IMR-90 (cell line): Measurements from ENCODE around the gene JADE2.

ENCODE experiments used
- BHLHE40 ChIP-seq: fragments of 150-350 bp; IDR thresholded peaks from 2 replicates; pipeline ENCODE4 v1.6.1; 2016; ENCODE audit warnings: mild to moderate bottlenecking, low read depth, low read length
- CHD1 ChIP-seq: IDR thresholded peaks from 2 replicates; pipeline ENCODE4 v1.6.1; 2012; ENCODE audit warnings: low read depth, low read length, improper control_type of control experiment
- FOS ChIP-seq: fragments of 150-350 bp; IDR thresholded peaks from 2 replicates; pipeline ENCODE4 v1.6.1; 2016; ENCODE audit warnings: low read depth, low read length
- MAFK ChIP-seq: IDR thresholded peaks from 2 replicates; pipeline ENCODE4 v1.6.1; 2012; ENCODE audit warnings: low read depth, low read length, improper control_type of control experiment
- MXI1 ChIP-seq: IDR thresholded peaks from 2 replicates; pipeline ENCODE4 v1.6.1; 2012; ENCODE audit warnings: low read depth, mild to moderate bottlenecking, low read length, moderate library complexity, borderline replicate concordance
- POLR2A ChIP-seq: IDR thresholded peaks from 2 replicates; pipeline ENCODE4 v1.6.1; 2012; ENCODE audit warnings: mild to moderate bottlenecking, low read depth, low read length
- RAD21 ChIP-seq: IDR thresholded peaks from 2 replicates; pipeline ENCODE4 v1.6.1; 2012; ENCODE audit warnings: low read length, improper control_type of control experiment
- RCOR1 ChIP-seq: IDR thresholded peaks from 2 replicates; pipeline ENCODE4 v1.6.1; 2012; ENCODE audit warnings: mild to moderate bottlenecking, low read length, improper control_type of control experiment; ENCODE audit not compliant: insufficient replicate concordance
- TF ChIP-seq, protein P1 (sequence below): conservative IDR thresholded peaks from 2 replicates; pipeline ENCODE4 v1.5.1; 2012; ENCODE audit warnings: mild to moderate bottlenecking, low read depth, low read length, improper control_type of control experiment
- TF ChIP-seq, protein P2 (sequence below): fragments of 150-350 bp; IDR thresholded peaks from 2 replicates; pipeline ENCODE4 v1.6.1; 2016; ENCODE audit warnings: low read depth, mild to moderate bottlenecking, low read length, moderate library complexity, borderline replicate concordance

DNA sequence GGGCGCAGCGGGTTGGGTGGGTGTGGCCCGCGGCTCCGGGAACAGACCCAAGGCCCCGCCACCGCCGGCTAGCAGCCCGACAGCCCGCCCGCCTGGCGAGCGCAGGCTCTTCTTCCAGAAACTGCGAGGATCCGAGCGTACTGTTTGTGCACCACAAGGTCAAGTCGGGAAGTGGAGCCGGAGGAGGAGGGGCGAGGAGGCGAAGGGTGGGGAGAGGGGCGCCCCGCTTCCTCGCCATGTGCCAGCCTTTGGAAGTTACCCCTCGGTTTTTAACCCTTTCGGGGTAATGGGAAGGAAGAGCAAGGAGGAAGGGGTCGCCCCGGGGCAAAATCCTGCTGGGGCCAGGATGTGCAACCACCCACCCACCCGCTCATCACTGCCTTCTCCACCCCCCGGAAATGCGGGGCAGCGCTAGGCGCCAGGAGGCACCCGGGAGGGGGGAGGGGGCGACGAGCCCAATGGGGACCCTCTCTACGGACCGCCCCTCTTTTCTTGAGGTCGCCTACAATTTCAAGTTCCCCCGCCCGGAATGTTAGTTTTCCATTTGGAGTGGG, 1.1 kb upstream of the JADE2 start:
- TF ChIP-seq, protein P1, sequence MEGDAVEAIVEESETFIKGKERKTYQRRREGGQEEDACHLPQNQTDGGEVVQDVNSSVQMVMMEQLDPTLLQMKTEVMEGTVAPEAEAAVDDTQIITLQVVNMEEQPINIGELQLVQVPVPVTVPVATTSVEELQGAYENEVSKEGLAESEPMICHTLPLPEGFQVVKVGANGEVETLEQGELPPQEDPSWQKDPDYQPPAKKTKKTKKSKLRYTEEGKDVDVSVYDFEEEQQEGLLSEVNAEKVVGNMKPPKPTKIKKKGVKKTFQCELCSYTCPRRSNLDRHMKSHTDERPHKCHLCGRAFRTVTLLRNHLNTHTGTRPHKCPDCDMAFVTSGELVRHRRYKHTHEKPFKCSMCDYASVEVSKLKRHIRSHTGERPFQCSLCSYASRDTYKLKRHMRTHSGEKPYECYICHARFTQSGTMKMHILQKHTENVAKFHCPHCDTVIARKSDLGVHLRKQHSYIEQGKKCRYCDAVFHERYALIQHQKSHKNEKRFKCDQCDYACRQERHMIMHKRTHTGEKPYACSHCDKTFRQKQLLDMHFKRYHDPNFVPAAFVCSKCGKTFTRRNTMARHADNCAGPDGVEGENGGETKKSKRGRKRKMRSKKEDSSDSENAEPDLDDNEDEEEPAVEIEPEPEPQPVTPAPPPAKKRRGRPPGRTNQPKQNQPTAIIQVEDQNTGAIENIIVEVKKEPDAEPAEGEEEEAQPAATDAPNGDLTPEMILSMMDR = no peak
- TF ChIP-seq MAFK (no peak), MXI1 (no peak), POLR2A (no peak), CHD1 (0 out of 2 replicates have a peak, but pooled peaks have one; percentile 59), FOS (no peak), BHLHE40 (no peak), RCOR1 (no peak), RAD21 (peak; percentile 30)
- TF ChIP-seq, protein P2, sequence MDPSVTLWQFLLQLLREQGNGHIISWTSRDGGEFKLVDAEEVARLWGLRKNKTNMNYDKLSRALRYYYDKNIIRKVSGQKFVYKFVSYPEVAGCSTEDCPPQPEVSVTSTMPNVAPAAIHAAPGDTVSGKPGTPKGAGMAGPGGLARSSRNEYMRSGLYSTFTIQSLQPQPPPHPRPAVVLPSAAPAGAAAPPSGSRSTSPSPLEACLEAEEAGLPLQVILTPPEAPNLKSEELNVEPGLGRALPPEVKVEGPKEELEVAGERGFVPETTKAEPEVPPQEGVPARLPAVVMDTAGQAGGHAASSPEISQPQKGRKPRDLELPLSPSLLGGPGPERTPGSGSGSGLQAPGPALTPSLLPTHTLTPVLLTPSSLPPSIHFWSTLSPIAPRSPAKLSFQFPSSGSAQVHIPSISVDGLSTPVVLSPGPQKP = no peak
